ENCODE measurements around the gene WDFY3. TPM values are rescaled to one million over a fixed set of nuclear protein-coding genes. Genes with fewer than 3 reads are reported as not detected.

Gene WDFY3
- total and polyA plus RNA-seq, 2 of the 13 experiments (the other 11 are each of a cell fraction or from before 2014, with no cell fraction given): 16.7 to 24.5 TPM

DNA sequence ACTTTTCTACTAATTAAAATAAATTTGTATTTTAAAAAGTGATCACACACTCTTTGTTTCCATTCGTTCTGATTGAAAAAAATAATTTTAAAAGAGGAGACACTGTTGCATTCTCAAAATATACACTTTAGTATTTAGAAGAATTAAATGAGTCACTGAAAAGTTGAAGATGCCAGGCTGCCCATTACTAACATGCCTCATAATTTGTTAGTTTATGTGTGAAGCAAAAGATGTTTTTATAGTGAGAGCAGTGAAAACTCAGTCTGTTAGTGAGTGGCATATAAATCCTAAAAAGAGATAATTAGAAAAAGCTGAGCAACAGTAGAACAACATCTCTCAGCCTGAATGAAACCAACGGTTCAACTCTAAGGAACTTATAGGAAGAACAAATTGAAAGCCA, 240.1 kb downstream of the WDFY3 start:
- DNase-seq (ENCODE audit: low spot score) (no peak), ATAC-seq (no peak), FAIRE-seq (no peak)
- H3K4me1 ChIP-seq (ENCODE audit: insufficient read depth, low read length): no peaks in the 10 kb centered on the region
- H3K36me3 ChIP-seq (replicated peaks in 1 of 2; ENCODE audit: control insufficient read depth in 1 of 2, insufficient read depth in 2 of 2, low read length in 2 of 2): peaks cover 2 to 22% of the 10 kb centered on the region in 2 experiments; a peak in 4 of 5 replicates
- H4K20me1 ChIP-seq (ENCODE audit: insufficient read depth, low read length): no peaks in the 10 kb centered on the region
- no peak overlapping the region for H3K4me3 ChIP-seq (replicated peaks in 1 of 3; ENCODE audit: insufficient read depth in 1 of 3, low read depth in 2 of 3, low read length in 3 of 3)
- intact Hi-C loops (cut with micrococcal nuclease; ENCODE audit: unreplicated experiment) (no loop called here), in situ Hi-C loops (cut with HindIII; ENCODE audit: extremely low pct_ligation_motif_present, low pct_unique_long_range_greater_than_20kb) (no loop called here)
- ChIA-PET CTCF (ENCODE audit: low intra/inter-chr PET ratio, low total read pairs) (no interaction called here), POLR2A (no interaction called here)
- H3K27me3 ChIP-seq (ENCODE audit: control insufficient read depth in 1 of 2, insufficient read depth in 2 of 2, low read length in 2 of 2): no peaks in the 10 kb centered on the region
- H3K9ac ChIP-seq (ENCODE audit: insufficient read depth, low read depth, low read length): no peak overlapping the region
- no TSS peak for BruUV-seq (replicated peaks)
- TF ChIP-seq RFX1 (IDR thresholded peaks at IDR 0.05): no peak
- TF ChIP-seq ETV6 (CRISPR knock-in tag; conservative IDR thresholded peaks at IDR 0.05): no peak
- TF ChIP-seq, protein P1, sequence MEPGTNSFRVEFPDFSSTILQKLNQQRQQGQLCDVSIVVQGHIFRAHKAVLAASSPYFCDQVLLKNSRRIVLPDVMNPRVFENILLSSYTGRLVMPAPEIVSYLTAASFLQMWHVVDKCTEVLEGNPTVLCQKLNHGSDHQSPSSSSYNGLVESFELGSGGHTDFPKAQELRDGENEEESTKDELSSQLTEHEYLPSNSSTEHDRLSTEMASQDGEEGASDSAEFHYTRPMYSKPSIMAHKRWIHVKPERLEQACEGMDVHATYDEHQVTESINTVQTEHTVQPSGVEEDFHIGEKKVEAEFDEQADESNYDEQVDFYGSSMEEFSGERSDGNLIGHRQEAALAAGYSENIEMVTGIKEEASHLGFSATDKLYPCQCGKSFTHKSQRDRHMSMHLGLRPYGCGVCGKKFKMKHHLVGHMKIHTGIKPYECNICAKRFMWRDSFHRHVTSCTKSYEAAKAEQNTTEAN (CRISPR knock-in tag; conservative IDR thresholded peaks at IDR 0.05): no peak
- TF ChIP-seq ZIK1 (CRISPR knock-in tag; IDR thresholded peaks at IDR 0.05; ENCODE audit: borderline replicate concordance, low read depth): no peak
- no peak for TF ChIP-seq ZNF550 (CRISPR knock-in tag; IDR thresholded peaks at IDR 0.05; ENCODE audit: borderline replicate concordance)
- TF ChIP-seq ZNF749 (CRISPR knock-in tag; IDR thresholded peaks at IDR 0.05; ENCODE audit: borderline replicate concordance): no peak
- TF ChIP-seq ZSCAN25 (CRISPR knock-in tag; IDR thresholded peaks at IDR 0.05): no peak
- no peak for TF ChIP-seq ZNF572 (CRISPR knock-in tag; IDR thresholded peaks at IDR 0.05)
- TF ChIP-seq SRSF4 (IDR thresholded peaks at IDR 0.05; ENCODE audit: low read depth, low read length, poor library complexity, severe bottlenecking): no peak
- no peak for TF ChIP-seq PHB2 (IDR thresholded peaks at IDR 0.05; ENCODE audit: partially characterized antibody)
- TF ChIP-seq, protein P2, sequence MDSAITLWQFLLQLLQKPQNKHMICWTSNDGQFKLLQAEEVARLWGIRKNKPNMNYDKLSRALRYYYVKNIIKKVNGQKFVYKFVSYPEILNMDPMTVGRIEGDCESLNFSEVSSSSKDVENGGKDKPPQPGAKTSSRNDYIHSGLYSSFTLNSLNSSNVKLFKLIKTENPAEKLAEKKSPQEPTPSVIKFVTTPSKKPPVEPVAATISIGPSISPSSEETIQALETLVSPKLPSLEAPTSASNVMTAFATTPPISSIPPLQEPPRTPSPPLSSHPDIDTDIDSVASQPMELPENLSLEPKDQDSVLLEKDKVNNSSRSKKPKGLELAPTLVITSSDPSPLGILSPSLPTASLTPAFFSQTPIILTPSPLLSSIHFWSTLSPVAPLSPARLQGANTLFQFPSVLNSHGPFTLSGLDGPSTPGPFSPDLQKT (CRISPR knock-in tag; IDR thresholded peaks at IDR 0.05; ENCODE audit: borderline replicate concordance): no peak
- no peak for TF ChIP-seq ZFP36L1 (CRISPR knock-in tag; IDR thresholded peaks at IDR 0.05)
- TF ChIP-seq, protein P3, sequence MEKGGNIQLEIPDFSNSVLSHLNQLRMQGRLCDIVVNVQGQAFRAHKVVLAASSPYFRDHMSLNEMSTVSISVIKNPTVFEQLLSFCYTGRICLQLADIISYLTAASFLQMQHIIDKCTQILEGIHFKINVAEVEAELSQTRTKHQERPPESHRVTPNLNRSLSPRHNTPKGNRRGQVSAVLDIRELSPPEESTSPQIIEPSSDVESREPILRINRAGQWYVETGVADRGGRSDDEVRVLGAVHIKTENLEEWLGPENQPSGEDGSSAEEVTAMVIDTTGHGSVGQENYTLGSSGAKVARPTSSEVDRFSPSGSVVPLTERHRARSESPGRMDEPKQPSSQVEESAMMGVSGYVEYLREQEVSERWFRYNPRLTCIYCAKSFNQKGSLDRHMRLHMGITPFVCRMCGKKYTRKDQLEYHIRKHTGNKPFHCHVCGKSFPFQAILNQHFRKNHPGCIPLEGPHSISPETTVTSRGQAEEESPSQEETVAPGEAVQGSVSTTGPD (CRISPR knock-in tag; IDR thresholded peaks at IDR 0.05): no peak
- H3K9me3 ChIP-seq (ENCODE audit: low read length): no peaks in the 10 kb centered on the region
- H3K27ac ChIP-seq (ENCODE audit: extremely low read length, insufficient read depth, low read length): no peak overlapping the region
- WGBS (ENCODE audit: low lambda C conversion rate): 93% methylated on average over 2 of the region's 2 CpGs
- H3K4me2 ChIP-seq (ENCODE audit: low read depth, low read length): no peak overlapping the region
- H2AFZ ChIP-seq (ENCODE audit: low read length): no peak overlapping the region
- H3K79me2 ChIP-seq (ENCODE audit: insufficient read depth, low read length): no peaks in the 10 kb centered on the region
